Naive B cell (primary cell): ENCODE results near the gene VEGFA. TPM values are rescaled to one million over a fixed set of nuclear protein-coding genes. Genes with fewer than 3 reads are reported as not detected.

Source experiments
- ATAC-seq, 2 donors: fragments of 150-1000 bp; cut with Tn5 transposase; 2 replicates each; pipeline ENCODE4 v1.10.0; 2021; ENCODE audit warnings: low read depth in 2 of 2, mild to moderate bottlenecking in 2 of 2, moderate library complexity in 2 of 2
- DNase-seq: peaks from one replicate; pipeline ENCODE4 v3.0.0; 2022
- H3K27ac Mint-ChIP-seq, 6 donors: one replicate each; pipeline ENCODE4 v1.8.0; 2020 to 2022; ENCODE audit warnings: mild to moderate bottlenecking in 6 of 6, mixed read lengths in 6 of 6, moderate library complexity in 5 of 6, inconsistent platforms in 2 of 6
- H3K27me3 Mint-ChIP-seq, 3 donors: one replicate each; pipeline ENCODE4 v1.8.0; 2021 to 2022; ENCODE audit warnings: mixed read lengths in 3 of 3, mild to moderate bottlenecking in 1 of 3
- H3K36me3 Mint-ChIP-seq, 2 donors: one replicate each; pipeline ENCODE4 v1.8.0; 2020 to 2022; ENCODE audit warnings: mixed read lengths in 2 of 2, inconsistent platforms in 1 of 2, mild to moderate bottlenecking in 1 of 2
- H3K4me1 Mint-ChIP-seq, 3 donors: one replicate each; pipeline ENCODE4 v1.8.0; 2020 to 2022; ENCODE audit warnings: mixed read lengths in 3 of 3, inconsistent platforms in 1 of 3, mild to moderate bottlenecking in 1 of 3, moderate library complexity in 1 of 3
- H3K4me3 Mint-ChIP-seq, 8 donors: one replicate each; pipeline ENCODE4 v1.8.0; 2020 to 2022; ENCODE audit warnings: mild to moderate bottlenecking in 8 of 8, mixed read lengths in 8 of 8, moderate library complexity in 8 of 8, inconsistent platforms in 2 of 8
- H3K9me3 Mint-ChIP-seq, 7 donors: one replicate each; pipeline ENCODE4 v1.8.0; 2020 to 2022; ENCODE audit warnings: mixed read lengths in 7 of 7, mild to moderate bottlenecking in 5 of 7, inconsistent platforms in 2 of 7, moderate library complexity in 1 of 7
- polyA plus RNA-seq, 6 donors: library from polyadenylated mRNA; unstranded; fragments of 300-500 nt; fragmentation: Illumina TruSeq; gene quantifications; one replicate each; pipeline ENCODE4 v1.2.3, GENCODE V29; 2021; ENCODE audit warnings: low read depth in 6 of 6

VEGFA gene
- polyA plus RNA-seq, 6 donors from 2014 or later, result 0.08 to 0.70 (median 0.41) TPM; not detected in 2

DNA sequence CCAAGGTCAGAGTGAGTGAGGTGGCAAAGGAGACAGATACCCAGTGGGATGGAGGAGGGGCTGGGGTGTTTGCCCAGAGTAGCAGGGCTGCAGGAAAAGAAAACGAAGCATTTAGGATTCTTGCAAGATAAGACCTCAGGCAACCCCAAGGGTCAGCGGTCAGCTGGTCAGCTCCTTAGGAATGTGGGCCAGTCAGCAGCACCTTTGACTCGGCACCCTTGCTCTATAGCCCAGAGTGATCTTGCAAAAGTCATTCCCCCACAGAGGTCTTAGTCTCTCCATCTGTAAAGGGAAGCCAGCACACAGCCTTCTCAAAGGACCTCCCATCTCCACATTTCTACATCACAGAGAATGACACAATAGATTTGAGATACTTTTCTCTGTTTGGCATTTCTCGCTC lies 56.7 kb downstream of the VEGFA start:
- Mint-ChIP-seq H3K36me3 (peaks cover 0 to under 1% of the 10 kb centered on the region in 2 donors), H3K27ac (no peak overlapping the region), H3K4me3 (no peak overlapping the region), H3K27me3 (peaks cover 8 to 27% (median 12%) of the 10 kb centered on the region in 3 donors), H3K9me3 (no peaks in the 10 kb centered on the region), H3K4me1 (peaks cover 0 to 3% (median 0%) of the 10 kb centered on the region in 3 donors)
- DNase-seq (no peak), ATAC-seq (no peak)

DNA sequence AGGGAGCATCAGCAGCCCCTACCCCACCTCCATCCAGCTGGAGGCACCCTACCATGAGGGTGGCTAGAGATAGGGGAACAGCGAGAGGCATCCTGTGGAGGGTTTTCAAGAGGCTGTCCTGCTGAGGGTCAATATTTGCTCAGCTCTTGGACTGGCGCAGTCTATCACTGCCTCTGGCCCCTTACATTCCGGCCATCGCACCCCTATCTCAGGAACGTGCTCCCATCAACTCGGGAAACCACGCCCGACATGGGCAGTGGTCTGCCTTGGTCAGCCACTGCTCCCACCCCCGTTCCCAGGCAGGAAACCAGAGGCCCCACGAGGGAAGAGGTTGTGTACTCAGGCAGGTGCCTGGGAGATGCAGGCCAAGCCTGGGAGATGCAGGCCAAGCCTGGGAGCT lies 57.9 kb downstream of the VEGFA start:
- no peaks in the 10 kb centered on the region for H3K9me3 Mint-ChIP-seq
- DNase-seq, result no peak
- H3K27ac Mint-ChIP-seq, result no peak overlapping the region
- H3K36me3 Mint-ChIP-seq, result no peaks in the 10 kb centered on the region
- H3K27me3 Mint-ChIP-seq, result peaks cover 5 to 19% (median 11%) of the 10 kb centered on the region in 3 donors
- no peak for ATAC-seq
- H3K4me3 Mint-ChIP-seq, result no peak overlapping the region
- H3K4me1 Mint-ChIP-seq, result peaks cover 0 to 3% (median 0%) of the 10 kb centered on the region in 3 donors

DNA sequence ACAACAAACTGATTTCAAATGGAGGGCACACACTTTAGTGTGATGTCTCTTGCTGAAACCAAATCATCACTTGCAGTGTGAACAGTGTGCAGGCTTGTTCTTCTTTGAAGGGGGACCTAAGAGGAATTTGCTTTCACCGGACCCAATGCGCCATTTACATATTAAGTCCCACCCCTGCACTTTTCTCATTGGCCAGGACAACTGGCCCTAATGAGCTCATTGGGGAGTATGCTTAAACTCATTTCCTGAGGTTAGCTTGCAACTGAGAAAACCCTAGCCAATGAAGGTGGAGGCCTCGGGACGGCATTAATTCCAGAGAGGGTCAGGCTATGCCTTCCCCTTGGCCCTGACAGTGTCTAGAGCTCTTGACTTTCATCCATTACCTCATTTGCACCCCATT lies 58.7 kb downstream of the VEGFA start:
- no peaks in the 10 kb centered on the region for H3K36me3 Mint-ChIP-seq
- peaks cover 0 to 3% (median 0%) of the 10 kb centered on the region in 3 donors for H3K4me1 Mint-ChIP-seq
- H3K27me3 Mint-ChIP-seq, result peaks cover 5 to 16% (median 11%) of the 10 kb centered on the region in 3 donors
- H3K4me3 Mint-ChIP-seq, result no peak overlapping the region
- no peak for DNase-seq
- H3K27ac Mint-ChIP-seq, result no peak overlapping the region
- H3K9me3 Mint-ChIP-seq, result no peaks in the 10 kb centered on the region
- no peak for ATAC-seq

DNA sequence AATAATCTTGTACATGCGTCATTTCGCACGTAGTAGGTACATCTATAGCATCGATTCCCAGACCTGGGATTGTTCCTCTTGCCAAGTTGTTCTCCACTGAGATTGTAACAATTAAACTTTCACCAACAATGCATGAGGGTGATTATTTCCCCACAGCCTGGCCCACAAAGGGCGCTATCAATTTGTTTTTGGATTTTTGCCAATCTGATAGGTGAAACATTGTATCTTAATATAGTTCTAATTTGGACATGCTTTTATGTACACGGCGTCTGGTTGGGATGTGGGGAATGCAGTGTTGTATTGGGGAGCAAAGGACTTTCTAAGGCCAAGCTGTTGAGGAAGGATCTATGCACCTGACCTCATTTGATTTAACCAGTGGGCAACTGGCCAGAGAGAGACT lies 59.5 kb downstream of the VEGFA start:
- no peaks in the 10 kb centered on the region for H3K36me3 Mint-ChIP-seq
- peaks cover 5 to 12% (median 11%) of the 10 kb centered on the region in 3 donors for H3K27me3 Mint-ChIP-seq
- no peaks in the 10 kb centered on the region for H3K9me3 Mint-ChIP-seq
- DNase-seq, result no peak
- no peak for ATAC-seq
- H3K27ac Mint-ChIP-seq, result no peak overlapping the region
- no peak overlapping the region for H3K4me3 Mint-ChIP-seq
- peaks cover 0 to 3% (median 0%) of the 10 kb centered on the region in 3 donors for H3K4me1 Mint-ChIP-seq

DNA sequence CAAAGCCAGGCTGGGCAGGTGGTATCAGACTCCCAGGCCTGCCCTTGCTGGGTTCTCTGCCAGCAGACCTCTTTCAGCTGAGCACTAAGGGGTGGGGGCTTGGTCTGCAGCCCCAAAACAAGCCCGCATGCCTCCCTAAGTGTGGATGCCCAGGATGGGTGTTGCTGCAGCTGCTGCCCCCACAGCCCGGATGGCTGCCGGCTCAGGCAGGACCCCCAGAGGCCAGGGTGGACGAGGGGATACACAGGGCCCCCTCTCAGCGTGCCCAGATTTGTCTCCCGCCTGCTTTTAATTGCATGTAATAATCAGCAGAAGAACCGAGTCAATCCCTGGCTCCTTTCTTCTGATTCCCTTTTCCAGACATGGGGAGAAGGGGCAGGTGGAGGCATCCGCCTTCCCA lies 60.8 kb downstream of the VEGFA start:
- no peak for ATAC-seq
- no peaks in the 10 kb centered on the region for H3K36me3 Mint-ChIP-seq

DNA sequence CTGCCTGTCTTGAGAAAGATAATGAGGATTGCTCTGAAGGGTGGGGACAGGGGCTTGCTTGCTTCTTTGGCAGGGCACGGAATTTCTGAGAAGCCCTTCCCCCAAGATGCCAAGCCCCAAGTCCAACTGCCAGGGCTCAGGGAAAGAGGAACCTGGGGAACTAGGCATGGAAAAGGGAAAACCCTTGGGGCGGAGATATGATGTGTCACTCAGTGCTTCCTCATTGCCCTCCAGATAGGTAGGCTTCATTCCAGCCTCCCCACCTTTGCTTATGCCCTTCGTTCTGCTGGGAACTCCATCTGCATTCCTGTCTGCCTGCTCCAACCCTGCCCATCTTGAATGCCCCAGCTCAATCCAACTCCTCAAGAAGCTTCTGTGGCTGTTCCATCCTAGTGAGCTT lies 61.2 kb downstream of the VEGFA start:
- H3K27ac Mint-ChIP-seq, result no peak overlapping the region
- no peaks in the 10 kb centered on the region for H3K36me3 Mint-ChIP-seq
- no peaks in the 10 kb centered on the region for H3K9me3 Mint-ChIP-seq
- no peak overlapping the region for H3K4me3 Mint-ChIP-seq
- no peak for ATAC-seq
- H3K4me1 Mint-ChIP-seq, result peaks cover 0 to 3% (median 0%) of the 10 kb centered on the region in 3 donors
- H3K27me3 Mint-ChIP-seq, result peaks cover 5 to 21% (median 20%) of the 10 kb centered on the region in 3 donors
- no peak for DNase-seq

More for the DNA sequence above, 60.8 kb downstream of the VEGFA start:
- no peak for DNase-seq
- Mint-ChIP-seq H3K27ac (no peak overlapping the region), H3K4me1 (peaks cover 0 to 3% (median 0%) of the 10 kb centered on the region in 3 donors), H3K9me3 (no peaks in the 10 kb centered on the region), H3K27me3 (peaks cover 5 to 17% (median 16%) of the 10 kb centered on the region in 3 donors), H3K4me3 (no peak overlapping the region)

DNA sequence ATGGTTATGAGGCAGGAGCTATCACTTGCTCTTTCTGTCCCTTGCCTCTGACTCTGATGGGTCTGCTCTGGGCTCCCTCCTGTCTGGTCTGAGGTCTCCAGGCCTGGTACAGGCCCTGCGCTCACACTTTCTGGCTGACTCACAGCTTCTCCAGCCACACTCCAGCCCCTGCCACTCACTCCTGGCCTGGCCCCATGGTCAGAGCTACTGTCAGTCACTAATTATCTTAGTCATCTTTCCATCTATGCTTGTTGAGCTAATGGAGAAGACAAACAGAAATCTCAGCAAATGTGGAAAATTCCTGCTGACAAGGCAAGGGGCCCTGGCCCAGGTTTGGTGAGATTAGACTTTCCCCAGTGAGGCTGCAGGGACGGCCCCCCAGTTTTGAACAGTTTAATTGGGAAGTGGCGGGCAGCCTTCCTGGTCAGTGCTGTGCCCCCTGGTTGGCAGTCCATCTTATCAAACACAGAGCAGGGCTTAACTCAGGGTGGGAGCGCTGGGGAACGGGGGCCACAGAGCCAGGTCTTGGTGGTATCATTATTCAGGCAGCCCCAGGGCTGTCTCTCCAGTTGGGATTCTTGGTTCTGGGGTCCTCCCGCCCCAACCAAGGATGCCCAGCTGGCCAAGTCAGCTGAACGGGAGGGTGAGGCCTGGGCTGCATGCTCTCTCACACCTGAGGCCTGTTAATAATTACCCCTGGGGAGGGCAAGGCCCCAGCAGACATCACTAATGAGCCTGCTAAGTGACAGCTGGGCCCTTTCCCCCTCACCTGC lies 63.4 kb downstream of the VEGFA start:
- ATAC-seq (no peak), DNase-seq (no peak)
- H3K4me3 Mint-ChIP-seq, result no peak overlapping the region
- no peaks in the 10 kb centered on the region for H3K9me3 Mint-ChIP-seq
- peaks cover 5 to 21% (median 18%) of the 10 kb centered on the region in 3 donors for H3K27me3 Mint-ChIP-seq
- no peak overlapping the region for H3K27ac Mint-ChIP-seq
- H3K4me1 Mint-ChIP-seq, result peaks cover 0 to 3% (median 0%) of the 10 kb centered on the region in 3 donors
- no peaks in the 10 kb centered on the region for H3K36me3 Mint-ChIP-seq

DNA sequence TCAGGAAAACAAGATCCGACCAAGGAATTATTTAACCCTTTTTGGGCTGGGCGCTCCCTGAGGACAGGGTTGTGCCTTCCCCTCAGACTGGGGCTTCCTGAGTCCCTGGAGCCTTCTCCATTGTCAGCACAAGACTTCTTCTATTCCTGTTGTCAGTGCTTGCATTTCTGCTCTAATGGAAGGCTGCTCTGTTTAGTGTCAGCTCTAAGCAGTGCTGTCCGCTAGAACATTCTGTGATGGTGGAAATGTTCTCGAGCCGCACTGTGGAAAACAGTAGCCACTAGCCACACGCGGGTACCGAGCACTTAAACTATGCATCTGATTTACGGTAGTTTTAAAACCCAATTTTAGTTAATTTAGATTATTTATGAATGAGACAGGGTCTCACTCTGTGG lies 64.0 kb downstream of the VEGFA start:
- Mint-ChIP-seq H3K4me1 (peaks cover 0 to 3% (median 0%) of the 10 kb centered on the region in 3 donors), H3K27me3 (peaks cover 5 to 21% (median 18%) of the 10 kb centered on the region in 3 donors), H3K4me3 (no peak overlapping the region), H3K27ac (no peak overlapping the region), H3K36me3 (no peaks in the 10 kb centered on the region), H3K9me3 (no peaks in the 10 kb centered on the region)
- no peak for DNase-seq
- no peak for ATAC-seq

DNA sequence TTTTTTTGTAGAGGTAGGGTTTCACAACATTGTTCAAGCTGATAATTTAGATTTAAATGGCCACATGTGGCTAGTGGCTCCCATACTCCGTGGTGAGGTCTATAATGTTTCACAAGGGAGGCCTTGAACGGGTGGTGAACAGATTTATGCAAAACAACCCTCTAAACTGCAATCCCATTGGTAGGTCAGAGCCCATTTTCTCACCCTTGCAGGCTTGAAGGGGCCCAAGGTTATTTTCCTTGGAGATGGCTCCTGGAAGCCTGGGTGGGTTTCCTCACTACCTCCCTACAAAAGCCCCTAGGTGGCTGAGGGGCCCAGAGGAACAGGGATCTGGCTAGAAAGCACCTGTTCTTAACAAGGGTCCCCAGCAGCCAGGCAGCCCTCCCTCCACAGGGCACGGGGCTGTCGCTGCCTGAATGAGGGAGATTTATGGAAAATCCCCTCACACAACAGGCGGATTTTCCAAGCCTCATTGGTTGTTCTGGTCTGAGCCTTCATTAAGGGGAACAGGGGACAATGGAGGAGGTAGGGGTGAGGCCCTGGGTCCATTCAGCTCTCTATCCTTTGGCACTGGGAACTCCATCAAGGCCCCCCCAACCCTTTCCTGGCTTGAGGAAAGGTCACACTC lies 64.6 kb downstream of the VEGFA start:
- peaks cover 0 to 3% (median 0%) of the 10 kb centered on the region in 3 donors for H3K4me1 Mint-ChIP-seq
- no peak for DNase-seq

DNA sequence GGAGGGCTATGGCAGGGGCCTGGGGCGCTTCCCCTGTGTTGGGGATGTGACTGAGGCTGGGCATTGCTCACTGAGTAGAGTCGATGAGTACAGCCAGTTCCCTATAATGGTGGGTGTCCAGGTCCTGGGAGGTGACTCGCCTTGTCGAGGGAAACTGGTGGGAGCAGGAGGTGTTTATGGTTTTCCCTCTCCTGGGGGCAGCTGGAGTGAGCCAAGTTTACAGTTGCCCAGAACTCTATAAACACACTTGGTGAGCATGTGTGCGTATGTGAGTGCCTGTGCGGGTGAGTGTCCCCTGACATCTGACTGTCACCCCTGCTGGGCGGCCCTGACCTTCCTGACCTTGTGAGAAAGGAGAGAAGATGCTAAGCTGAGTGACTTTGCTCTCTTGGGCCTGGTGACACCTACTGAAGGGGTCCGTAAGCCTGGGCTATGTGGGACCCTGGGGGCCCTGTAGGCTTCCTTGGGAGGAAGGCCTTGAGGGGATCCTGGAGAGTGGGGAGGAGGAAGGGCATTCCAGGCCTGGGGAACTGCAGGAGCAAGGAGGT lies 65.9 kb downstream of the VEGFA start:
- Mint-ChIP-seq H3K4me3 (peak overlapping the region in 1 of 8 donors; percentile 34), H3K27ac (no peak overlapping the region), H3K4me1 (peaks cover 0 to 3% (median 0%) of the 10 kb centered on the region in 3 donors), H3K9me3 (no peaks in the 10 kb centered on the region), H3K36me3 (no peaks in the 10 kb centered on the region), H3K27me3 (peaks cover 5 to 21% (median 18%) of the 10 kb centered on the region in 3 donors)
- DNase-seq (no peak), ATAC-seq (no peak)

More for the DNA sequence above, 64.6 kb downstream of the VEGFA start:
- Mint-ChIP-seq H3K9me3 (no peaks in the 10 kb centered on the region), H3K36me3 (no peaks in the 10 kb centered on the region), H3K27ac (no peak overlapping the region), H3K27me3 (peaks cover 5 to 21% (median 18%) of the 10 kb centered on the region in 3 donors), H3K4me3 (no peak overlapping the region)
- no peak for ATAC-seq

Other genes with a start within 250 kb of the VEGFA start
- 10 to 100 TPM in 1 of 6 donors, 1 to 10 TPM in 5; 5.0 to 15.3 (median 7.7) TPM for gene XPO5, start 194.2 kb upstream of the VEGFA start, polyA plus RNA-seq
- gene POLH, start 194.0 kb upstream of the VEGFA start, polyA plus RNA-seq, result 10 to 100 TPM; 15.1 to 41.4 (median 19.1) TPM
- 10 to 100 TPM in 1 of 6 donors, 1 to 10 TPM in 5; 2.5 to 17.3 (median 3.8) TPM for gene GTPBP2, start 140.9 kb upstream of the VEGFA start, polyA plus RNA-seq
- 10 to 100 TPM; 21.3 to 31.4 (median 27.9) TPM for gene MAD2L1BP, start 134.4 kb upstream of the VEGFA start, polyA plus RNA-seq
- gene RSPH9, start 125.2 kb upstream of the VEGFA start, polyA plus RNA-seq, result 1 to 10 TPM in 4 of 6 donors, under 1 TPM in 1, not detected in 1; 0.96 to 1.9 (median 1.5) TPM
- 10 to 100 TPM; 61.1 to 91.0 (median 80.1) TPM for gene MRPS18A, start 82.4 kb upstream of the VEGFA start, polyA plus RNA-seq